H1 (cell line): ENCODE measurements around the gene ALK.

ENCODE experiments used
- EP300 ChIP-seq, 2 experiments: IDR thresholded peaks; 1 replicate in 1 of 2; 2 replicates in 1 of 2; pipeline ENCODE4 v1.6.1; 2011 to 2012; ENCODE audit warnings: low read depth in 2 of 2, low read length in 2 of 2, mild to moderate bottlenecking in 2 of 2, borderline replicate concordance in 1 of 2, inconsistent platforms in 1 of 2, moderate library complexity in 1 of 2
- POLR2A ChIP-seq, 2 experiments: IDR thresholded peaks; 1 replicate in 1 of 2; 2 replicates in 1 of 2; pipeline ENCODE4 v1.6.1; 2011; ENCODE audit warnings: low read depth in 2 of 2, low read length in 2 of 2, mild to moderate bottlenecking in 2 of 2; ENCODE audit errors: control extremely low read depth in 1 of 2
- TF ChIP-seq, protein P1 (sequence below), 3 experiments: IDR thresholded peaks; 1 replicate in 2 of 3; 2 replicates in 1 of 3; pipeline versions ENCODE4 v1.5.1 to v1.6.1; 2011; ENCODE audit warnings: low read length in 3 of 3, mild to moderate bottlenecking in 3 of 3, inconsistent platforms in 2 of 3, low read depth in 1 of 3, moderate library complexity in 1 of 3; ENCODE audit not compliant: insufficient read depth in 1 of 3; ENCODE audit errors: control extremely low read depth in 1 of 3

DNA sequence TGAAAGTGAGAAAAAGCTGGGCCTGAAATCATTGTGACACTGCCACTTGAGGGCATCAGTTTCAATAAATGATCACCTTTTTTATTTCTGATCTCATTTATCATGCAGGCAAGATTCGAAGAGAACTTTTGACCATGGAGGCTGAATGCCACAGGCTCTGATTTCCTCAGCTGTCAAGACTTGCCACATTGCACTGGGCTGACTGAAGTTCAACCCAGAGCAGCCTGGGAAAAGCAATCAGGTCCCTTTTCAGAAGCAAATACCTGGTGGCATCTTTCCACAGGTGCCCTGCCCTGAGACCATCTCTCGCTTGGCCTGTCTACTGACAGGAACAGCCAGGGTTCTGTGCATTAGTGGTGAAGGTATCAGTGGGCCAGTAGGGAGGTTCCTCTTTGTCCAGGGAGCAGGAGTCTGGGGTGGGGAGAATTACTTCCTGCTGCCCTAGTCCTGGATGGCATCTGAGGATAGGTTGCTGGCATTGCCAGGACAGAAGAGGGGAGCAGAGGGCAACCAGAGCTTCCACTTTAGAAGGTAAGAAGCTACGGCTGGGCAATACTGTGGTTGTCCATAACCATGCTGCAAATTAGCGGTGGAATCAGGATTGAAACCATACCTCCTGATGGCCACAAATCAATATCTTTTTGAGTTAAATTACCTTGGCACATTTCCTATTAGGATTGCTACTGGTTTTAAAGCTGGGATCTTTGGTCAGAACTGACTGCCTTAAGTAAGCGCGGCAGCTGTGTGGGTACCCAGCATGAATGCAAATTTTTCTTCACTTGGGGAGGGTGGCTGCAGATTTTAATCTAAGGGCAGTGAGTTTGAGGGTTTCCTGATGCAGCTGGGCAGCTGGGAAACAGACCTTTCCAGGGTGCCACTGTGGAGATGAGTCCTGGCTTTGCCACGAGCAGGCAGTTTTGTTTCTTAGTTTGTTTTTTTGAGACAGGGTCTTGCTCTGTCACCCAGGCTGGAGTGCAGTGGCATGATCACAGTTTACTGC, 394.5 kb downstream of the ALK start:
- no peak for TF ChIP-seq POLR2A (IDR thresholded peaks at IDR 0.05; ENCODE audit: control extremely low read depth in 1 of 2, low read depth in 2 of 2, low read length in 2 of 2)
- TF ChIP-seq, protein P1, sequence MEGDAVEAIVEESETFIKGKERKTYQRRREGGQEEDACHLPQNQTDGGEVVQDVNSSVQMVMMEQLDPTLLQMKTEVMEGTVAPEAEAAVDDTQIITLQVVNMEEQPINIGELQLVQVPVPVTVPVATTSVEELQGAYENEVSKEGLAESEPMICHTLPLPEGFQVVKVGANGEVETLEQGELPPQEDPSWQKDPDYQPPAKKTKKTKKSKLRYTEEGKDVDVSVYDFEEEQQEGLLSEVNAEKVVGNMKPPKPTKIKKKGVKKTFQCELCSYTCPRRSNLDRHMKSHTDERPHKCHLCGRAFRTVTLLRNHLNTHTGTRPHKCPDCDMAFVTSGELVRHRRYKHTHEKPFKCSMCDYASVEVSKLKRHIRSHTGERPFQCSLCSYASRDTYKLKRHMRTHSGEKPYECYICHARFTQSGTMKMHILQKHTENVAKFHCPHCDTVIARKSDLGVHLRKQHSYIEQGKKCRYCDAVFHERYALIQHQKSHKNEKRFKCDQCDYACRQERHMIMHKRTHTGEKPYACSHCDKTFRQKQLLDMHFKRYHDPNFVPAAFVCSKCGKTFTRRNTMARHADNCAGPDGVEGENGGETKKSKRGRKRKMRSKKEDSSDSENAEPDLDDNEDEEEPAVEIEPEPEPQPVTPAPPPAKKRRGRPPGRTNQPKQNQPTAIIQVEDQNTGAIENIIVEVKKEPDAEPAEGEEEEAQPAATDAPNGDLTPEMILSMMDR (IDR thresholded peaks at IDR 0.05; ENCODE audit: control extremely low read depth in 1 of 3, insufficient read depth in 1 of 3, low read depth in 1 of 3, low read length in 3 of 3) = no peak
- no peak for TF ChIP-seq EP300 (IDR thresholded peaks at IDR 0.05; ENCODE audit: borderline replicate concordance in 1 of 2, low read depth in 2 of 2, low read length in 2 of 2)
